Measurements from ENCODE around the gene MED29. TPM values are rescaled to one million over a fixed set of nuclear protein-coding genes. Genes with fewer than 3 reads are reported as not detected.

MED29 gene
- total and polyA plus RNA-seq, 2 of the 13 experiments (the other 11 are each of a cell fraction or from before 2014, with no cell fraction given): 14.0 to 19.7 TPM

DNA sequence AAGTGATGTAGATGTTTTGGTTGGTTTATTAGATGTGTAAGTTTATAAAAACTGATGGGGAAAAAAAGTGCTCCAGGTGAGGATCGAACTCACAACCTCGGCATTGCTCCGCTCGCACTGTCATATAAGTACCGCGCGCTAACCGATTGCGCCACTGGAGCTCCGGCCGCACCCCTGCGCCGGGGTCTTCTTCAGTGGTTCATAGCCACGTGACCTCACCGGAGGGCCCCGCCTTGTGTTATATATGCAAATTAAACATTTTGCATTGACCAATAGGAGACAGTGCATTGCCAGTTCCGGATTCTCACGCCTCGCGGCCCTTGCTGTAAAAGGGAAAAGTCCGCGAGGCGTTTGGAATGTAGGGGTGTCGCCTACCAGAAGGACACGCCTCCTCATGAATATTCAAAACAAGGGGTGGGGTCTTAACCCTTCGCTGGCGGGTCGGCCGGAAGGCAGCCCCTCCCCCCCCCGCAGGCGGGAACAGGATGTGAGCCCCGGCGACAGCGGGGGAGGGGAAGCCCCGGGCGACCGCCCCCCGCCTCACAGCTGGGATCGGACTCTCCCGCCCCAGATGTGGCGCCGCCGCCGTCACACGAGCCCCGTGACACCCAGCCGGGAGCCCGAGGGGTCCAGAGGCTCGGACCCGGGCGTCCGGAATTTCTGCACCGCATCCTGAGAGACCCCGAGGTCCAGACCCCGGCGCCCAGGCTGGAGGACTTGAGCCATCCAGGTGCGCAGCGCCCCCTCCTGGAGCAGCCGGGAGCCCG is 21.1 kb downstream of the MED29 start, which contains the start of gene PLEKHG2 (continued):
- TF ChIP-seq, protein P1, sequence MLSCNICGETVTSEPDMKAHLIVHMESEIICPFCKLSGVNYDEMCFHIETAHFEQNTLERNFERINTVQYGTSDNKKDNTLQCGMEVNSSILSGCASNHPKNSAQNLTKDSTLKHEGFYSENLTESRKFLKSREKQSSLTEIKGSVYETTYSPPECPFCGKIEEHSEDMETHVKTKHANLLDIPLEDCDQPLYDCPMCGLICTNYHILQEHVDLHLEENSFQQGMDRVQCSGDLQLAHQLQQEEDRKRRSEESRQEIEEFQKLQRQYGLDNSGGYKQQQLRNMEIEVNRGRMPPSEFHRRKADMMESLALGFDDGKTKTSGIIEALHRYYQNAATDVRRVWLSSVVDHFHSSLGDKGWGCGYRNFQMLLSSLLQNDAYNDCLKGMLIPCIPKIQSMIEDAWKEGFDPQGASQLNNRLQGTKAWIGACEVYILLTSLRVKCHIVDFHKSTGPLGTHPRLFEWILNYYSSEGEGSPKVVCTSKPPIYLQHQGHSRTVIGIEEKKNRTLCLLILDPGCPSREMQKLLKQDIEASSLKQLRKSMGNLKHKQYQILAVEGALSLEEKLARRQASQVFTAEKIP (CRISPR knock-in tag; IDR thresholded peaks at IDR 0.05; ENCODE audit: borderline replicate concordance): no peak
- TF ChIP-seq PHF8 (CRISPR knock-in tag; IDR thresholded peaks at IDR 0.05) (no peak; the same call in none of the 2 replicates), MED13 (CRISPR knock-in tag; IDR thresholded peaks at IDR 0.05) (no peak), BORCS8-MEF2B (CRISPR knock-in tag; IDR thresholded peaks at IDR 0.05) (no peak), SKI (IDR thresholded peaks at IDR 0.05; ENCODE audit: partially characterized antibody) (peak; percentile 42), FIP1L1 (IDR thresholded peaks at IDR 0.05; ENCODE audit: borderline replicate concordance, insufficient read depth, low read depth, low read length) (no peak), ZNF230 (CRISPR knock-in tag; IDR thresholded peaks at IDR 0.05) (no peak; the same call in 1 of the 2 replicates), ZNF713 (CRISPR knock-in tag; IDR thresholded peaks at IDR 0.05) (no peak), SMAD1 (CRISPR knock-in tag; IDR thresholded peaks at IDR 0.05; ENCODE audit: borderline replicate concordance, low read depth) (no peak), SETDB1 (CRISPR knock-in tag; IDR thresholded peaks at IDR 0.05; ENCODE audit: borderline replicate concordance) (no peak), U2AF1 (optimal IDR thresholded peaks at IDR 0.05; ENCODE audit: low read depth, low read length) (peak; percentile 84), ZNF225 (CRISPR knock-in tag; IDR thresholded peaks at IDR 0.05) (no peak), KDM4B (CRISPR knock-in tag; IDR thresholded peaks at IDR 0.05) (no peak), ZNF446 (CRISPR knock-in tag; IDR thresholded peaks at IDR 0.05) (no peak), ZNF235 (CRISPR knock-in tag; IDR thresholded peaks at IDR 0.05; ENCODE audit: borderline replicate concordance) (no peak), MXD4 (CRISPR knock-in tag; IDR thresholded peaks at IDR 0.05) (no peak; the same call in 1 of the 2 replicates)
- TF ChIP-seq, protein P2, sequence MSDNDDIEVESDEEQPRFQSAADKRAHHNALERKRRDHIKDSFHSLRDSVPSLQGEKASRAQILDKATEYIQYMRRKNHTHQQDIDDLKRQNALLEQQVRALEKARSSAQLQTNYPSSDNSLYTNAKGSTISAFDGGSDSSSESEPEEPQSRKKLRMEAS (IDR thresholded peaks at IDR 0.05): peak; percentile 89
- TF ChIP-seq, protein P3, sequence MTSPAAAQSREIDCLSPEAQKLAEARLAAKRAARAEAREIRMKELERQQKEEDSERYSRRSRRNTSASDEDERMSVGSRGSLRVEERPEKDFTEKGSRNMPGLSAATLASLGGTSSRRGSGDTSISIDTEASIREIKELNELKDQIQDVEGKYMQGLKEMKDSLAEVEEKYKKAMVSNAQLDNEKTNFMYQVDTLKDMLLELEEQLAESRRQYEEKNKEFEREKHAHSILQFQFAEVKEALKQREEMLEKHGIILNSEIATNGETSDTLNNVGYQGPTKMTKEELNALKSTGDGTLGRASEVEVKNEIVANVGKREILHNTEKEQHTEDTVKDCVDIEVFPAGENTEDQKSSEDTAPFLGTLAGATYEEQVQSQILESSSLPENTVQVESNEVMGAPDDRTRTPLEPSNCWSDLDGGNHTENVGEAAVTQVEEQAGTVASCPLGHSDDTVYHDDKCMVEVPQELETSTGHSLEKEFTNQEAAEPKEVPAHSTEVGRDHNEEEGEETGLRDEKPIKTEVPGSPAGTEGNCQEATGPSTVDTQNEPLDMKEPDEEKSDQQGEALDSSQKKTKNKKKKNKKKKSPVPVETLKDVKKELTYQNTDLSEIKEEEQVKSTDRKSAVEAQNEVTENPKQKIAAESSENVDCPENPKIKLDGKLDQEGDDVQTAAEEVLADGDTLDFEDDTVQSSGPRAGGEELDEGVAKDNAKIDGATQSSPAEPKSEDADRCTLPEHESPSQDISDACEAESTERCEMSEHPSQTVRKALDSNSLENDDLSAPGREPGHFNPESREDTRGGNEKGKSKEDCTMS (CRISPR knock-in tag; conservative IDR thresholded peaks at IDR 0.05): no peak
- TF ChIP-seq, protein P4, sequence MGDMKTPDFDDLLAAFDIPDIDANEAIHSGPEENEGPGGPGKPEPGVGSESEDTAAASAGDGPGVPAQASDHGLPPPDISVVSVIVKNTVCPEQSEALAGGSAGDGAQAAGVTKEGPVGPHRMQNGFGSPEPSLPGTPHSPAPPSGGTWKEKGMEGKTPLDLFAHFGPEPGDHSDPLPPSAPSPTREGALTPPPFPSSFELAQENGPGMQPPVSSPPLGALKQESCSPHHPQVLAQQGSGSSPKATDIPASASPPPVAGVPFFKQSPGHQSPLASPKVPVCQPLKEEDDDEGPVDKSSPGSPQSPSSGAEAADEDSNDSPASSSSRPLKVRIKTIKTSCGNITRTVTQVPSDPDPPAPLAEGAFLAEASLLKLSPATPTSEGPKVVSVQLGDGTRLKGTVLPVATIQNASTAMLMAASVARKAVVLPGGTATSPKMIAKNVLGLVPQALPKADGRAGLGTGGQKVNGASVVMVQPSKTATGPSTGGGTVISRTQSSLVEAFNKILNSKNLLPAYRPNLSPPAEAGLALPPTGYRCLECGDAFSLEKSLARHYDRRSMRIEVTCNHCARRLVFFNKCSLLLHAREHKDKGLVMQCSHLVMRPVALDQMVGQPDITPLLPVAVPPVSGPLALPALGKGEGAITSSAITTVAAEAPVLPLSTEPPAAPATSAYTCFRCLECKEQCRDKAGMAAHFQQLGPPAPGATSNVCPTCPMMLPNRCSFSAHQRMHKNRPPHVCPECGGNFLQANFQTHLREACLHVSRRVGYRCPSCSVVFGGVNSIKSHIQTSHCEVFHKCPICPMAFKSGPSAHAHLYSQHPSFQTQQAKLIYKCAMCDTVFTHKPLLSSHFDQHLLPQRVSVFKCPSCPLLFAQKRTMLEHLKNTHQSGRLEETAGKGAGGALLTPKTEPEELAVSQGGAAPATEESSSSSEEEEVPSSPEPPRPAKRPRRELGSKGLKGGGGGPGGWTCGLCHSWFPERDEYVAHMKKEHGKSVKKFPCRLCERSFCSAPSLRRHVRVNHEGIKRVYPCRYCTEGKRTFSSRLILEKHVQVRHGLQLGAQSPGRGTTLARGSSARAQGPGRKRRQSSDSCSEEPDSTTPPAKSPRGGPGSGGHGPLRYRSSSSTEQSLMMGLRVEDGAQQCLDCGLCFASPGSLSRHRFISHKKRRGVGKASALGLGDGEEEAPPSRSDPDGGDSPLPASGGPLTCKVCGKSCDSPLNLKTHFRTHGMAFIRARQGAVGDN (CRISPR knock-in tag; IDR thresholded peaks at IDR 0.05): peak; percentile 77

All from HepG2 (cell line).